ENCODE data around the gene HSBP1L1. TPM values are rescaled to one million over a fixed set of nuclear protein-coding genes. Genes with fewer than 3 reads are reported as not detected.
"Not testable (repeated sequence)": the region's sequence is repeated elsewhere in the genome, so short reads cannot be mapped to it uniquely, and the experiment has no call there.

HSBP1L1 gene
- polyA plus RNA-seq, 4 donors = 11.9 to 65.2 (median 38.6) TPM

DNA sequence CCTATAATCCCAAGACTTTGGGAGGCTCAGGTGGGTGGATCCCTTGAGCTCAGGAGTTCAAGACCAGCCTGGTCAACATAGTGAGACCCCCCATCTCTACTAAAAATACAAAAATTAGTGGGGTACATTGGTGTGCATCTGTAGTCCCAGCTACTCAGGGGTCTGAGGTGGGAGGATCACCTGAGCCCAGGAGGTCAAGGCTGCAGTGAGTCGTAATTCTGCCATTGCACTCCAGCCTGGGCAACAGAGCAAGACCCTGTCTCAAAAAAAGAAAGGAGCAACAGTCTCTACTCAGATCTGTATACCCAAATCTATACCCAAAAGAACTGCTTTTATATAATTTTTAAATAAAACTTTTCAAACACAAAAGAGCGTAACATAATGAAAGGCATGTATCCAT is 5.5 kb upstream of the HSBP1L1 start:
- DNase-seq (no peak), FAIRE-seq (no peak)
- WGBS, 3 donors = 92 to 100% (median 99%) methylated on average over 2 of the region's 2 CpGs
- Histone ChIP-seq H3K4me1 (ENCODE audit: control insufficient read depth in 3 of 3, insufficient read depth in 2 of 3, low read depth in 1 of 3, low read length in 2 of 3) (peaks cover 0 to 18% (median 3%) of the 10 kb centered on the region in 3 donors), H3K36me3 (ENCODE audit: control insufficient read depth in 3 of 3, insufficient read depth in 2 of 3, low read depth in 1 of 3, low read length in 3 of 3) (no peaks in the 10 kb centered on the region), H3K4me3 (ENCODE audit: low read depth in 1 of 3, low read length in 3 of 3) (no peak overlapping the region), H3K27ac (ENCODE audit: low read depth in 1 of 3, low read length in 2 of 3) (no peak overlapping the region), H3K9me3 (ENCODE audit: control insufficient read depth in 2 of 2, insufficient read depth in 1 of 2, low read depth in 1 of 2, low read length in 1 of 2) (no peaks in the 10 kb centered on the region), H3K27me3 (ENCODE audit: control insufficient read depth in 3 of 3, insufficient read depth in 3 of 3, low read length in 3 of 3) (no peaks in the 10 kb centered on the region)

GRCh38 chr18:79960161-79960801 is 4.2 kb upstream of the HSBP1L1 start:
- not testable (repeated sequence) for H3K27me3 ChIP-seq (ENCODE audit: control insufficient read depth in 3 of 3, insufficient read depth in 3 of 3, low read length in 3 of 3); FAIRE-seq; H3K27ac ChIP-seq (ENCODE audit: low read depth in 1 of 3, low read length in 2 of 3); H3K36me3 ChIP-seq (ENCODE audit: control insufficient read depth in 3 of 3, insufficient read depth in 2 of 3, low read depth in 1 of 3, low read length in 3 of 3); H3K9me3 ChIP-seq (ENCODE audit: control insufficient read depth in 2 of 2, insufficient read depth in 1 of 2, low read depth in 1 of 2, low read length in 1 of 2); H3K4me3 ChIP-seq (ENCODE audit: low read depth in 1 of 3, low read length in 3 of 3)
- 11 to 25% (median 15%) methylated on average over 12 of the region's 12 CpGs for WGBS, 3 donors
- peaks cover 0 to 12% (median 3%) of the 10 kb centered on the region in 3 donors for H3K4me1 ChIP-seq (ENCODE audit: control insufficient read depth in 3 of 3, insufficient read depth in 2 of 3, low read depth in 1 of 3, low read length in 2 of 3)
- peak; percentile 50 to 70 for DNase-seq

- WGBS, 3 donors = 77 to 88% (median 79%) methylated on average over 16 of the region's 16 CpGs
Measured at GRCh38 chr18:79960921-79961526, 3.4 kb upstream of the HSBP1L1 start.

DNA sequence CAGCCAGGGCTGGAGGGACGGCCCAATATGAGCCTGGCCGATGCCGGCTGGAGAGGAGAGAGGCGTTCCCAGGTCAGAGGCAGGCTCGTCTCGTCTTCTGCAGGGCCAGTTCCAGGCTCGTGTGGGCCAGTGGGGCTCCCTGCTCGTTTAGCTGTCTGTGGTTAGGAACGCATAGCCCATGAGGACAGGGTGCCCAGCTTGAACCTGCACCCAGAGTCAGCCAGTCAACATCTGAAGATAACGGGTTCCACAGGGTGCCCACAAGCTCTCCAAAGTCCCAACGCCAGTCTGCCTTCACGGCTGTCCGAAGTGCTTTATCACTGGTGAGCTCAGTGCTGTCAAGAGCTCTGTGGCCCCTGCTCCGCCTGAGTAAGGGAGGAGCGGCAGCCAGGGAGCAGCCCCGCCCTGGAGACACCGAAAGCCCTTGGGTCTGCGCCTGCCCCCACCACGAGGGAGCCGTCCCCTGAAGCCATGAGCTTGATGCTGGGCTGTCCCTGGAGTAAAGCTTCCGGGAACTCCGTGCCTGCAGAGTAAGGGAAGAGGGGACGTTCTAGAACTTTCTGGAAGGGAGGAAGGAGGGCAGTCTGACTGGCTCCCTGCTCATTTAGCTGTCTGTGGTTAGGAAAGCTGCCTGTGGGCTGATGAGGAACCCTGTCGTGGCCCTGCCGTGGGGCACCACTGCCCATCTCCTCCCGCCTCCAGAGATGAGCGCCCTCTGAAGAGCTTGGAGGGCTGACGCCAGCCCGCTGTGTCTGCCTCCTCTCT is 2.7 kb upstream of the HSBP1L1 start:
- 66 to 79% (median 70%) methylated on average over 27 to 29 of the region's 29 CpGs for WGBS, 3 donors
- no peak overlapping the region for H3K4me3 ChIP-seq (ENCODE audit: low read depth in 1 of 3, low read length in 3 of 3)
- FAIRE-seq = no peak
- H3K36me3 ChIP-seq (ENCODE audit: control insufficient read depth in 3 of 3, insufficient read depth in 2 of 3, low read depth in 1 of 3, low read length in 3 of 3) = peaks cover 0 to 3% (median 0%) of the 10 kb centered on the region in 3 donors
- H3K4me1 ChIP-seq (ENCODE audit: control insufficient read depth in 3 of 3, insufficient read depth in 2 of 3, low read depth in 1 of 3, low read length in 2 of 3) = peaks cover 0 to 12% (median 5%) of the 10 kb centered on the region in 3 donors
- no peaks in the 10 kb centered on the region for H3K27me3 ChIP-seq (ENCODE audit: control insufficient read depth in 3 of 3, insufficient read depth in 3 of 3, low read length in 3 of 3)
- H3K9me3 ChIP-seq (ENCODE audit: control insufficient read depth in 2 of 2, insufficient read depth in 1 of 2, low read depth in 1 of 2, low read length in 1 of 2) = no peaks in the 10 kb centered on the region
- no peak for DNase-seq
- no peak overlapping the region for H3K27ac ChIP-seq (ENCODE audit: low read depth in 1 of 3, low read length in 2 of 3)

More at GRCh38 chr18:79960921-79961526, 3.4 kb upstream of the HSBP1L1 start:
- no peak overlapping the region for H3K4me3 ChIP-seq (ENCODE audit: low read depth in 1 of 3, low read length in 3 of 3)
- H3K27ac ChIP-seq (ENCODE audit: low read depth in 1 of 3, low read length in 2 of 3) = no peak overlapping the region
- DNase-seq (no peak), FAIRE-seq (no peak)
- no peaks in the 10 kb centered on the region for H3K27me3 ChIP-seq (ENCODE audit: control insufficient read depth in 3 of 3, insufficient read depth in 3 of 3, low read length in 3 of 3)
- H3K4me1 ChIP-seq (ENCODE audit: control insufficient read depth in 3 of 3, insufficient read depth in 2 of 3, low read depth in 1 of 3, low read length in 2 of 3) = peaks cover 0 to 12% (median 5%) of the 10 kb centered on the region in 3 donors
- H3K36me3 ChIP-seq (ENCODE audit: control insufficient read depth in 3 of 3, insufficient read depth in 2 of 3, low read depth in 1 of 3, low read length in 3 of 3) = no peaks in the 10 kb centered on the region
- no peaks in the 10 kb centered on the region for H3K9me3 ChIP-seq (ENCODE audit: control insufficient read depth in 2 of 2, insufficient read depth in 1 of 2, low read depth in 1 of 2, low read length in 1 of 2)

GRCh38 chr18:79962311-79962710 is 2.1 kb upstream of the HSBP1L1 start:
- DNase-seq = no peak

GRCh38 chr18:79962835-79963657 is 1.4 kb upstream of the HSBP1L1 start:
- 67 to 82% (median 79%) methylated on average over 30 of the region's 30 CpGs for WGBS, 3 donors
- Histone ChIP-seq H3K9me3 (ENCODE audit: control insufficient read depth in 2 of 2, insufficient read depth in 1 of 2, low read depth in 1 of 2, low read length in 1 of 2) (no peaks in the 10 kb centered on the region), H3K4me1 (ENCODE audit: control insufficient read depth in 3 of 3, insufficient read depth in 2 of 3, low read depth in 1 of 3, low read length in 2 of 3) (peaks cover 0 to 12% (median 5%) of the 10 kb centered on the region in 3 donors), H3K4me3 (ENCODE audit: low read depth in 1 of 3, low read length in 3 of 3) (no peak overlapping the region), H3K27ac (ENCODE audit: low read depth in 1 of 3, low read length in 2 of 3) (no peak overlapping the region), H3K27me3 (ENCODE audit: control insufficient read depth in 3 of 3, insufficient read depth in 3 of 3, low read length in 3 of 3) (no peaks in the 10 kb centered on the region), H3K36me3 (ENCODE audit: control insufficient read depth in 3 of 3, insufficient read depth in 2 of 3, low read depth in 1 of 3, low read length in 3 of 3) (peaks cover 0 to 13% (median 0%) of the 10 kb centered on the region in 3 donors)
- DNase-seq (no peak), FAIRE-seq (no peak)

More at GRCh38 chr18:79962311-79962710, 2.1 kb upstream of the HSBP1L1 start:
- FAIRE-seq = no peak
- Histone ChIP-seq H3K4me1 (ENCODE audit: control insufficient read depth in 3 of 3, insufficient read depth in 2 of 3, low read depth in 1 of 3, low read length in 2 of 3) (peaks cover 0 to 12% (median 5%) of the 10 kb centered on the region in 3 donors), H3K27me3 (ENCODE audit: control insufficient read depth in 3 of 3, insufficient read depth in 3 of 3, low read length in 3 of 3) (no peaks in the 10 kb centered on the region), H3K4me3 (ENCODE audit: low read depth in 1 of 3, low read length in 3 of 3) (no peak overlapping the region), H3K36me3 (ENCODE audit: control insufficient read depth in 3 of 3, insufficient read depth in 2 of 3, low read depth in 1 of 3, low read length in 3 of 3) (peaks cover 0 to 6% (median 0%) of the 10 kb centered on the region in 3 donors), H3K27ac (ENCODE audit: low read depth in 1 of 3, low read length in 2 of 3) (no peak overlapping the region), H3K9me3 (ENCODE audit: control insufficient read depth in 2 of 2, insufficient read depth in 1 of 2, low read depth in 1 of 2, low read length in 1 of 2) (no peaks in the 10 kb centered on the region)
- WGBS, 3 donors = 73 to 86% (median 75%) methylated on average over 10 of the region's 10 CpGs

GRCh38 chr18:79963658-79964329 is 649 bp upstream of the HSBP1L1 start:
- no peak for FAIRE-seq
- Histone ChIP-seq H3K4me1 (ENCODE audit: control insufficient read depth in 3 of 3, insufficient read depth in 2 of 3, low read depth in 1 of 3, low read length in 2 of 3) (peaks cover 0 to 12% (median 5%) of the 10 kb centered on the region in 3 donors), H3K27me3 (ENCODE audit: control insufficient read depth in 3 of 3, insufficient read depth in 3 of 3, low read length in 3 of 3) (no peaks in the 10 kb centered on the region), H3K36me3 (ENCODE audit: control insufficient read depth in 3 of 3, insufficient read depth in 2 of 3, low read depth in 1 of 3, low read length in 3 of 3) (peaks cover 0 to 20% (median 0%) of the 10 kb centered on the region in 3 donors), H3K9me3 (ENCODE audit: control insufficient read depth in 2 of 2, insufficient read depth in 1 of 2, low read depth in 1 of 2, low read length in 1 of 2) (no peaks in the 10 kb centered on the region), H3K4me3 (ENCODE audit: low read depth in 1 of 3, low read length in 3 of 3) (peak overlapping the region; percentile 54 to 92 (median 61)), H3K27ac (ENCODE audit: low read depth in 1 of 3, low read length in 2 of 3) (peak overlapping the region in 2 of 3 donors; percentile 83 to 94)
- WGBS, 3 donors = 65 to 81% (median 66%) methylated on average over 30 of the region's 30 CpGs
- DNase-seq = no peak
